Measurements from ENCODE around the gene PYY.

PYY gene

DNA sequence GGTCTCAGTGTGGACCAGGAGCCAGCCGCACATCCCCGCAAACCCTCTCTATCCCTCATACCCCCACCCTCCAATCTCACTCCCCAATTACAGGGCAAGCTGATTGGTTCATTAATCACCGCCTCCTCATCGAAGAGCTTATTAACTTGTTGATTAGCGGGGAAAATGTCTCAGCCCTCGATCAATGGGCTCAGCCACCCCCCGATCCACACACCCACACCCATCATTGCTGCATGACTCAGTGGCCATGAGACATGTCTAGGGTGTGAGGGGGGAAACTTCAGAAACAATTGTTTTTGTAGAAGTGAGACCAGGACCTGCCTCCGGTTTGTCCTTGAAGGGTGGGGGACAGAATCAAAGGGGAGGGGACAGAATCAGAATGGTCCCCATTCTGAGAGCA lies 2.5 kb upstream of the PYY start:
- H3K36me3 ChIP-seq, result no peaks in the 10 kb centered on the region
- TF ChIP-seq, protein P1, sequence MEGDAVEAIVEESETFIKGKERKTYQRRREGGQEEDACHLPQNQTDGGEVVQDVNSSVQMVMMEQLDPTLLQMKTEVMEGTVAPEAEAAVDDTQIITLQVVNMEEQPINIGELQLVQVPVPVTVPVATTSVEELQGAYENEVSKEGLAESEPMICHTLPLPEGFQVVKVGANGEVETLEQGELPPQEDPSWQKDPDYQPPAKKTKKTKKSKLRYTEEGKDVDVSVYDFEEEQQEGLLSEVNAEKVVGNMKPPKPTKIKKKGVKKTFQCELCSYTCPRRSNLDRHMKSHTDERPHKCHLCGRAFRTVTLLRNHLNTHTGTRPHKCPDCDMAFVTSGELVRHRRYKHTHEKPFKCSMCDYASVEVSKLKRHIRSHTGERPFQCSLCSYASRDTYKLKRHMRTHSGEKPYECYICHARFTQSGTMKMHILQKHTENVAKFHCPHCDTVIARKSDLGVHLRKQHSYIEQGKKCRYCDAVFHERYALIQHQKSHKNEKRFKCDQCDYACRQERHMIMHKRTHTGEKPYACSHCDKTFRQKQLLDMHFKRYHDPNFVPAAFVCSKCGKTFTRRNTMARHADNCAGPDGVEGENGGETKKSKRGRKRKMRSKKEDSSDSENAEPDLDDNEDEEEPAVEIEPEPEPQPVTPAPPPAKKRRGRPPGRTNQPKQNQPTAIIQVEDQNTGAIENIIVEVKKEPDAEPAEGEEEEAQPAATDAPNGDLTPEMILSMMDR (IDR thresholded peaks at IDR 0.05), result no peak
- DNase-seq, result no peak
- no peaks in the 10 kb centered on the region for H3K9me3 ChIP-seq
- peaks cover 0 to 17% (median 6%) of the 10 kb centered on the region in 4 donors for H3K4me1 ChIP-seq
- intact Hi-C loops (cut with DNase I; ENCODE audit: low total_unique reads), result loop anchor here (10.0 kb wide), 1 partner anchor 199 kb away; no protein-coding TSS in a partner anchor
- no peak overlapping the region for H3K4me3 ChIP-seq
- peaks cover 0 to 60% of the 10 kb centered on the region in 2 donors for H3K27me3 ChIP-seq
- H3K27ac ChIP-seq, result no peak overlapping the region

DNA sequence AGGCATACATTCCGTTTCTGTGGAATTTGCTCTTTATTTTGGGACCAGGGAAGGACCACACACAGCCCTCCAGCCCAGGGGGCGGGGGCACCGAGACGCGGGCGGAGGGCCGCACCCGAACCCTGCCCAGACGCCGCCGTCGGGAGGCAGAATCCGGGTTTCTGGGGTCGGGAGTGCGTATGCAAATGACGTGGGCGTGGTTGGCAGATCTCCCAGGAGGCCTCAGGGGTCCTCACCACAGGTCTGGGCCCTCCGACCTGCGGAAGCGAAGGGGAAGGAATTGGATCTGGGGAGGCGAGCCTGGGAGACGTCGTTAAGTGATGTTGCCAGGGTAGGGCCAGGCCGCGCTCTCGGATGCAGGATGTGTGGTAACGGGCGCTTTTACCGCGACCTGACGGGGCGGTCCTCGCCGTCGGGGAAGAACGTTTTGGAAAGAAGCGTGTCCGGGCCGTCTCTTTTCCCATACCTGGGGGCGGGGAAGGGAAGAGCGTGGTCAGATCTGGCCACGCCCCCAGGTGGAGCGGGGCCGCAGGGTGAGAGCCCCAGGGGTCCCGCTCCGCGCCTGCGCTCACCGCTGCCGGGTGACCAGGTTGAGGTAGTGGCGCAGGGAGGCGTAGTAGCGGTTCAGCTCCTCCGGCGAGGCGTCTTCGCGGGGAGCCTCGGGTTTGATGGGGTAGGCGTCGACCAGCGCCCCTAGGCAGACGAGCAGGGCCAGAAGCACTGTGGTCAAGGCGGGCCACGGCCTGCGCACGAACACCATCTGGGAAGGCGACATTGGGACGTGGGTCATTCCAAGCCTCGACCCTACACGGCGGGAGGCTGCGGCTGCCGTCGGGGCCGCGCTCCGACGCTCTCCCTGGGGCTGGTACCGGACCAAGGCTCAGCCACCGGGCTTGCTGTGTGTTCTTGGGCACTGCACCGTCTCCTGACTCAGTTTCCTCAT lies 745 bp downstream of the PYY start:
- H3K4me1 ChIP-seq, result peaks cover 0 to 17% (median 6%) of the 10 kb centered on the region in 4 donors
- intact Hi-C loops (cut with DNase I; ENCODE audit: low total_unique reads), result loop anchor here (10.0 kb wide), 1 partner anchor 202 kb away; no protein-coding TSS in a partner anchor
- no peak overlapping the region for H3K4me3 ChIP-seq
- no peak for DNase-seq
- peaks cover 0 to 71% of the 10 kb centered on the region in 2 donors for H3K27me3 ChIP-seq
- H3K36me3 ChIP-seq, result no peaks in the 10 kb centered on the region
- TF ChIP-seq, protein P1 (IDR thresholded peaks at IDR 0.05), result no peak
- H3K27ac ChIP-seq, result no peak overlapping the region
- no peaks in the 10 kb centered on the region for H3K9me3 ChIP-seq

DNA sequence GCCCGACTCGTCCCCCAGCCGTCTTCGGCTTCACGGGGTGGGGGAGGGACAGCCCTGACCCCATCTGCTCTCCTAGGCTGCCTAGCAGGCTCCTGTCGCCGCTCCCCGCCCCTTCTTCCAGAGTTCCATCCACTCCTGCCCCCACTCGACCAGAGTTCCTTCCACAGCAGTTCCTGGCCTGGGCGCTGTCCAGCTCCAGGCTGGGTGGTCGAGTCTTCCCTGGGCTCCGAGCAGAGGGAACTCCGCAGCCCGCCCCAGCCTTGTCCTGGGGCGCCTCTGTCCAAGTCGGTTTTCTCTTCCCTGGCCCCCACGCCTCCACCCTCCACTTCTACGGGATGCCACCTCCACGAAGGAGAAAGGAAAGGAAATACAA lies 1.4 kb downstream of the PYY start:
- peaks cover 0 to 73% of the 10 kb centered on the region in 2 donors for H3K27me3 ChIP-seq
- no peak for DNase-seq
- H3K27ac ChIP-seq, result no peak overlapping the region
- peaks cover 0 to 17% (median 6%) of the 10 kb centered on the region in 4 donors for H3K4me1 ChIP-seq
- no peaks in the 10 kb centered on the region for H3K9me3 ChIP-seq
- H3K36me3 ChIP-seq, result no peaks in the 10 kb centered on the region
- TF ChIP-seq, protein P1 (IDR thresholded peaks at IDR 0.05), result no peak
- no peak overlapping the region for H3K4me3 ChIP-seq
- intact Hi-C loops (cut with DNase I; ENCODE audit: low total_unique reads), result loop anchor here (10.0 kb wide), 1 partner anchor 202 kb away; no protein-coding TSS in a partner anchor

DNA sequence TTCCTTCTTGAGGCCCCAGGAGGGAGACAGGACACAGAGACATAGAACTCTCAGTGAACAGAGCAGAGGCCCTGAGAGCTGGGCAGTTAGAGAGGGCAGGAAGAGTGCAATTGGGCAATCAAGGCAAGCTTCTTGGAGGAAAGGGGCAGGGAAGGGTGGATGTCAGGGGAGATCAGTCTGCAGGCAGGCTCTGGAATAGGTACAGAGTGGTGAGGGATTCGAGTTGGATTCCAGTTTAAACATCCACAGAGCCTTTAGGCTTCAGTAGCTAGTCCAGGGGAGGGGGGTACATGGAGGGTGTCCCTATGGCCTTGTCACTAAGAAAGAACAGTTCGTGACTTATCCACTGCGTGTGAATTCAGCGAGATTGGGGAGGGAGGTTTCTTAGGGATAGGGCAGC lies 2.0 kb downstream of the PYY start:
- TF ChIP-seq, protein P1 (IDR thresholded peaks at IDR 0.05), result no peak
- intact Hi-C loops (cut with DNase I; ENCODE audit: low total_unique reads), result loop anchor here (10.0 kb wide), 1 partner anchor 203 kb away; no protein-coding TSS in a partner anchor
- no peak overlapping the region for H3K27ac ChIP-seq
- H3K4me1 ChIP-seq, result peaks cover 0 to 17% (median 6%) of the 10 kb centered on the region in 4 donors
- no peak overlapping the region for H3K4me3 ChIP-seq
- DNase-seq, result no peak
- peaks cover 0 to 78% of the 10 kb centered on the region in 2 donors for H3K27me3 ChIP-seq
- H3K9me3 ChIP-seq, result no peaks in the 10 kb centered on the region
- H3K36me3 ChIP-seq, result no peaks in the 10 kb centered on the region

DNA sequence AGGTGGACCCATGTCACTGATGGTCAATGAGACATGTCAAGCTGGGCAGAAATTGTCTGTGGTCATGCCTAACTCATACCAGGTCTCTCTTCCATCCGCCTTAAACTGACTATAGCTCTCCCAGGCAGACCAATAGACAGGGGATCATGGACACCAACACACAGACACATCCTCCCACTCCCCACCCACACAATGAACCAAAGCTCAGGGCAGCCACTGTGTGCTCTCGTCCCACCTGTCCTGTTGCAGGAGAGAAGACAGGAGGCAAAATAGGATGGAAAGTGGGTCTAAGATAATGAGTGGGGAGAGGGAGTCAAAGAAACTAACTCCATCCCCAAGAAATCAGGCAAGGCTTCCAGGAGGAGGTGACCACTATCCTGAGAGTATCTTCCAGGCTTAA lies 3.2 kb downstream of the PYY start:
- Histone ChIP-seq H3K4me1 (peaks cover 0 to 17% (median 6%) of the 10 kb centered on the region in 4 donors), H3K36me3 (no peaks in the 10 kb centered on the region), H3K9me3 (no peaks in the 10 kb centered on the region), H3K4me3 (no peak overlapping the region), H3K27ac (no peak overlapping the region), H3K27me3 (peaks cover 0 to 82% of the 10 kb centered on the region in 2 donors)
- intact Hi-C loops (cut with DNase I; ENCODE audit: low total_unique reads), result loop anchor here (10.0 kb wide), 1 partner anchor 204 kb away; no protein-coding TSS in a partner anchor
- TF ChIP-seq, protein P1 (IDR thresholded peaks at IDR 0.05), result no peak
- no peak for DNase-seq

Measured in tibial artery (tissue), 4 donors.